ENCODE results near the gene CLMP. TPM values are rescaled to one million over a fixed set of nuclear protein-coding genes. Genes with fewer than 3 reads are reported as not detected.

The CLMP gene
- total and polyA plus RNA-seq, 2 experiments from 2014 or later: 7.1 to 18.4 TPM

- TF ChIP-seq ZNF462 (CRISPR knock-in tag; IDR thresholded peaks at IDR 0.05): no peak
Measured at GRCh38 chr11:123084454-123084853, 110.6 kb downstream of the CLMP start (continued).

GRCh38 chr11:123083623-123084029, 111.4 kb downstream of the CLMP start:
- no peaks in the 10 kb centered on the region for H3K27me3 Mint-ChIP-seq (ENCODE audit: insufficient read depth, low read depth, poor library complexity)
- no peak overlapping the region for H3K27ac Mint-ChIP-seq
- DNase-seq (ENCODE audit: low spot score): no peak
- no peaks in the 10 kb centered on the region for H3K79me2 ChIP-seq (replicated peaks; ENCODE audit: insufficient read depth)
- no peak overlapping the region for H3K4me3 ChIP-seq
- no peaks in the 10 kb centered on the region for H3K9me2 ChIP-seq (ENCODE audit: insufficient read depth)
- H4K20me1 ChIP-seq (replicated peaks; ENCODE audit: insufficient read depth): no peaks in the 10 kb centered on the region
- ATAC-seq: no peak
- H3K36me3 Mint-ChIP-seq (ENCODE audit: low read depth): peaks cover 8% of the 10 kb centered on the region; the same call in 1 of the 3 replicates
- H3K27ac ChIP-seq (ENCODE audit: low read depth): no peak overlapping the region
- no peak overlapping the region for H3K4me3 Mint-ChIP-seq
- H3K4me1 ChIP-seq (ENCODE audit: insufficient read depth): no peaks in the 10 kb centered on the region
- H3K27me3 ChIP-seq (ENCODE audit: insufficient read depth): no peaks in the 10 kb centered on the region
- H3K4me2 ChIP-seq: no peak overlapping the region
- no peaks in the 10 kb centered on the region for H3K9me3 Mint-ChIP-seq
- no peaks in the 10 kb centered on the region for H3F3A ChIP-seq (replicated peaks; ENCODE audit: low read depth)
- H3K4me1 Mint-ChIP-seq: no peaks in the 10 kb centered on the region
- no peak overlapping the region for H2AFZ ChIP-seq
- H3K36me3 ChIP-seq (ENCODE audit: insufficient read depth): no peaks in the 10 kb centered on the region; the same call in 1 of the 2 replicates
- TF ChIP-seq POLR2AphosphoS5 (IDR thresholded peaks at IDR 0.05; ENCODE audit: low read depth): no peak
- TF ChIP-seq CTCF (conservative IDR thresholded peaks at IDR 0.05; ENCODE audit: low read depth in 2 of 2): no peak
- no peak for TF ChIP-seq ZNF462 (CRISPR knock-in tag; IDR thresholded peaks at IDR 0.05)
- no peak for TF ChIP-seq ZNF331 (CRISPR knock-in tag; IDR thresholded peaks at IDR 0.05; ENCODE audit: low read depth)
- TF ChIP-seq ZNF114 (CRISPR knock-in tag; IDR thresholded peaks at IDR 0.05): no peak
- no peak for TF ChIP-seq STAT1 (IDR thresholded peaks at IDR 0.05; ENCODE audit: unreplicated experiment)
- no peak for TF ChIP-seq EZH2phosphoT487 (IDR thresholded peaks at IDR 0.05; ENCODE audit: unreplicated experiment)
